NT2/D1 (cell line): ENCODE measurements around the gene NEU2.

Experiments used
- SUZ12 ChIP-seq: IDR thresholded peaks from 2 replicates; pipeline ENCODE4 v1.6.1; 2011; ENCODE audit not compliant: insufficient read length, insufficient read depth; ENCODE audit errors: extremely low read depth
- YY1 ChIP-seq: IDR thresholded peaks from 2 replicates; pipeline ENCODE4 v1.6.1; 2011; ENCODE audit not compliant: insufficient read length, insufficient read depth
- ZNF274 ChIP-seq: IDR thresholded peaks from 2 replicates; pipeline ENCODE4 v1.6.1; 2011; ENCODE audit warnings: mild to moderate bottlenecking, low read depth, low read length

DNA sequence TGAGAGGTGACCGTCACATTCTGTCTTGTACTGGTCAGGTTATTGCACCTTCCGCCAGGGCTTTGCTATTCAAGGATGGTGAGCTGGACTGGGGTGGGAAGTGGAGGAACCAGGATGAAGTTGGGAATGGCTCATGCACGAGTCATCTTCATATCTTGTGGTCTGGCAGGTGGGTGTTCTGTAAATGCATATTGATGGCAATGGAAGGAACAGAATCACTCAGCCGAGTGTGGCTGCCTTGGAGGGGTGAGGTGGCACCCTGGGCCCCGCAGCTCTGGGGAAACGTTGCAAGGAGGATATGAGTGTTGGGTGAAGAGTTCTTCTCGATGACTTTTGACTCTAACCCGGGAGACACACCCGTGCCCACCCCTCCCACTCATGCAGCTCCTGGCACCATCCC, 1.2 kb downstream of the NEU2 start:
- no peak for TF ChIP-seq YY1
- no peak for TF ChIP-seq ZNF274
- TF ChIP-seq SUZ12: no peak
